ENCODE results near the gene MAPK7.

Gene MAPK7

DNA sequence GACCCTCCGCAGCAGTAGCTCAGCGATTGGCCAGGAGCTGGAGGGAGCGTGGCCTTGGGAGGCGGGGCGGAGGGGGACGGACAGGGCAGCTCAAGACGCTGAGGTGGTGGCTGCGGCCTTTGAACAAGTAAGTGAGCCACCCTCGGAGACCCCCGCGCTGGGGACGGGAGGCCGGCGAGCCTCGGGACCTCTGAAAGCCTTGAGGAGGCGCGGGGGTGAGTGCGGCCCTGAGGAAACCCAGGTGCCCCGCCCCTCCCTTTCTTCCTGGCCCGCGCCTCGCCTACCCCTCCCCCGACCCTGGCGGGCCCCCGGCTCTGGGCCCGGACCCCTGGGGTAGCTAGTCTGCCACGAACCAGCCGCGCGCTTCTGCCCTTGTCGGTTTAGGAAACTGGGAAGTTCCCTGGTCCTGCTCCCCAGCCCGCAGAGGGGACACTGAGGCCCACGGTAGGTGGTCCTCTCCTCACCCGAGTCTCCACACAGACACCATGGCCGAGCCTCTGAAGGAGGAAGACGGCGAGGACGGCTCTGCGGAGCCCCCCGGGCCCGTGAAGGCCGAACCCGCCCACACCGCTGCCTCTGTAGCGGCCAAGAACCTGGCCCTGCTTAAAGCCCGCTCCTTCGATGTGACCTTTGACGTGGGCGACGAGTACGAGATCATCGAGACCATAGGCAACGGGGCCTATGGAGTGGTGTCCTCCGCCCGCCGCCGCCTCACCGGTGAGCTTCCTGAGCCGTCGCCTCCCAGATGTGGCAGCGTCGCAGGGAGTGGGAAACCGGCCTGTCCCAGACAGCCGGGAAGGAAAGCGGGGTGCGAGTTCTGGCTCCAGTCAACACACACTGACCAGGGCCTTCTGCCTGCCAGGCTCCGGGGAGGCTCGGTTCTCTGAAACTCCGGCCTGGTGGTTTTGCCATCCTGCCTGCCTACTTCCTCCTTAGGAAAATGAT lies at the start of gene MAPK7:
Gene MAPK7, plus strand, starts transcription at position 83 of the 945 bp plus-strand sequence. Its CDS starts 403 bp downstream, at position 486.
- DNase-seq = no peak

DNA sequence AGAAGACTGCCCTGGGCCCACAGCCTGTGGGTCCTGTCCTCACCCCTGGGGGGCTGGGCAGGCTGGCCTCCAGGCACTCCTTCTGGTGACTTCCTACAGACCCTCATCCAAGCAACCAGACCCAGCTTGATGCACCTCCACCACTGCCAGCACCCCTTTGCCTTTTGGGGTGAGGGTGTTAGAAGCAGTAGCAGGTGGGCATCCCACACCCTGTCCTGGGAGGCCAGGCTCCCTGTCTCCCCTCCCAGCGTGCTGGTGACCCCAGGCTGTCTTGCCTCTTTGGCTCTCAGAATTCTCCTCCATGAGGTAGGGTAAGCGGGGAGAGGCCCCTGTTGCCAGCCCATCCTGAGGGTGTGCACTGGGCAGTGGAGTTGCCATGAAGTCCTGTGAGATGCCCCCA lies 49.2 kb upstream of the MAPK7 start:
- DNase-seq = no peak

DNA sequence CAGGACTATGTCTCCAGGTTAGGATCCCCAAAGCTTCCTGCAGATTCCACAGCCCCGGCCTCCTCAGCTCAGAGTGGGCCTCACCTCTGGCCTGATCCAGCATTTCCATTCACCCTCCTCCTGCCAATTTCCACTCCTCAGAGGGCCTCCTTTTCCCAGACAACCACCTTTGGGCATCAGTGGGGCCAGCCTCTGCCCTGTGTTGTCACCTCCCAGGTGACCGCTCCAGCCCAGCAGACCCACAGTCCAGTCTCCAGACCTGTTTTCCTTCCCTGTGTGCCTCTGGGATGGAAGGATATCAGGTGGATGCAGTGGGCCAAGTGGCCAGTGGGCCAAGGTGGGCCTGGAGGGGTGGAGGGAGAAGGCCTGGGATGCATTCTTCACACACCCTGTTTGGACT lies 48.5 kb upstream of the MAPK7 start:
- DNase-seq = no peak

DNA sequence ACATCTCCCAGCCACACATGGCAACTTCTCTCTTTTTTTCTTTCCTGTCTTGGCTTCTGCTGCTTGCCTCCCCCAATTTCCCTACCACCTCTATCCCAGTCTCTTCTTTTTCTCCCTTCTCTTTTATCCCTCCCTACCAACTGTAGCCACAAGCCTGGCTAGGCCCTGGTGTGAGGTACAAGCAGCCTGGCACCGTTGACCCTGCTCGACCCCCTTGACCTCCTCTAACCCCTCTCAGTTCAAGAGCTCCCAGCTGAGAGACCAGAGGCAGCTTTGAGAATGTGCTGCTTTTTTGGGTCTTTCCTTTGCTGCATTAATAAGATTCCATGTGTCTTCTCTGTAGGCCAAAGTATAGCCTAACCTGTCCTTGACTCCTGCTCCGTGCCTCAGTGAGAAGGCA lies 48.0 kb upstream of the MAPK7 start:
- no peak for DNase-seq

DNA sequence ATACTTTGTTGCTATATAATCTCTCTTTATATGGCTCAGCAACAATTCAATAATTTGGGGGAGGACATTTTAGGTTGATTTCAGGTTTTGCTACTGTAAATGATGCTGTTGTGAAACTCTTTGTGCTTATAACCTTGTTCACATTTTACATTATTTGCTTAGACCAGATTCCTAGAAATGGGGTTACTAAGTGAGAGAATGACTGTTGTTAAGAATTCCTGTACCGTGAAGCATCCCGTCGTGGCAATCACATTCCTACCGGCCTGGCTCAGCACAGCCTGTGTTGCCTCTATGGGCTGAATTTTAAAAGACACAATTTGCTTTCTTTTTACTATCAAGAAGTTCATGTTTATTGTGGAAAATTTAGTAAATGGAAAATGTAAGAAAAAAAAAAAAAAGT lies 47.2 kb upstream of the MAPK7 start:
- DNase-seq = no peak

DNA sequence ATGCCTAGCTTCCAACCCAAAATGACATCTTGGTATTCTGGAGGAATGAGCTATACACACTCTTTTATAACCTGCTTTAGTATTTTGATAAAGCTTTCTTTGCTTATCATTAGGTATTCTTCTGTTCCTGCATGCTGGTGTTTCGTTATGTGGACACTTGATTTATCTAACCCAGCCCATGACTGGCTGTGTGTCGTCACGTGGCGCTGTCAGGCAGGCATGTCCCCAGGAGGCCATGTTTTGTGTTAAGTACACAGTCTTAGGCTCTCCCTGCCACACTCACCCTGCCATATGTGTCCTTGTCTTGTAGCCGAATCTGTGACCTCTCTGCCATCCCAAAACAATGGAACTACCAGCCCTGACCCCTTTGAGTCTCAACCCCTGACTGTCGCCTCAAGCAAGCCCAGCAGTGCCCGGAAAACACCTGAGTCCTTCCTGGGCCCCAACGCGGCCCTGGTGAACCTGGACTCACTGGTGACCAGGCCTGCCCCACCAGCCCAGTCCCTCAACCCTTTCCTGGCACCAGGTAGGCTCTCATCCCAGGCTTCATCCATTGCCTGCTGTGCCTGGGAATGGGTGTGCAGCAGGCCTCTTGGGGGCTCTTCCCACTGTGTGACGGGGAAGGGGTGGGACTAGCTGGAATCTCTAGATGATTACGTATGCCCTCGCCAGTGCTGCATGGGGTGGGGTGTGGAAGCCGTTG lies 46.6 kb upstream of the MAPK7 start:
- DNase-seq = peak; percentile 29

DNA sequence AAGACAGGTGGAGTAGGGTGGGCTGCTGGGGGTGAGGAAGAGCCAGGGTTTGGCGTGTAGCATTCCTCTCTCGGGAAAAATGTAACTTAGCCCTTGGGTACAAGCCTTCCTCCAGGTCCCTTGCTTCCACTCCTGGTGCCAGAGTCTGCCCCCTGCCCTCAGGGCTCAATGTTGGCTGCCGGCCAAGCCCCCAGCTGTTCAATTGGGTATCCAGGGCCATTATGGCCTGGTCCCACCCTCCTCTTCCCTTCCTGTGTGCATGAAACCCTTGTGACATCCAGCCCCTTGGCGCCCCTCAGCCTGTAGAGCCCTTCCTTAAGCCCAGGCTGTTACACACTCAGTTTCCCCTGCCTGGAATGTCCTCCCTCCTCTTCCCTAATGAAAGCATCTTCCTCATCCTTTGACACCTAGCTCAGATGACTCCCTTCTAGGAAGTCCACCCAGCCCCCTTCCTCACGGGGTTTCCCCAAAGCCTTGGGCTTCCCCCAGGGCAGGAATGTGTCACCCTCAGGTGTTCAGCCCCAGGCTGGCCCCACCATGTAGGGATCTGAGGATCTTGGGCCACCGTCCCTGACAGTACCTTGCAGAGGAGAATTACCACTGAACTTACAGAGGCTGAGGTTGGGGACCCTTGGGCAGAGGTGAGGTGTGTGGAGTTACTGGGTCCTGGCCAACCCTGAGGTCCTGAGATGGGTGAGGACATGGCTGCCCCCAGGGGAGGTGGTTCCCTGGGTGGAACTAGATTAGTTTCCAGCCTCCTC lies 45.7 kb upstream of the MAPK7 start:
- DNase-seq = no peak

DNA sequence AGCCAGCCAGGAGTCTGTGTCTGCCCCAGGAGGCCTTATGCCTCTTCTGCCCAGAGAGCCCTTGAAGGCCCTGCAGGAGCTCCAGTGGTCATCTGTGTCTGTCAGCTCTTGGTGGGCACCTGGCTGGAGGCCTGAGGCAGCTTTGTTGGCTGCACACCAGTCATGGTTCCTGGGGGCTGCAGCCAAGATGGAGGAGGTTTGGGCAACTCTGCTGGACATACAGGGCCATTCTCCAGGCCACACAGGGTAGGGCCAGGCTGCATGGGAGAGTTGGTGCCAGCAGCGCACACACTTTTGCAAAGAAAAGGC lies 45.2 kb upstream of the MAPK7 start:
- no peak for DNase-seq

DNA sequence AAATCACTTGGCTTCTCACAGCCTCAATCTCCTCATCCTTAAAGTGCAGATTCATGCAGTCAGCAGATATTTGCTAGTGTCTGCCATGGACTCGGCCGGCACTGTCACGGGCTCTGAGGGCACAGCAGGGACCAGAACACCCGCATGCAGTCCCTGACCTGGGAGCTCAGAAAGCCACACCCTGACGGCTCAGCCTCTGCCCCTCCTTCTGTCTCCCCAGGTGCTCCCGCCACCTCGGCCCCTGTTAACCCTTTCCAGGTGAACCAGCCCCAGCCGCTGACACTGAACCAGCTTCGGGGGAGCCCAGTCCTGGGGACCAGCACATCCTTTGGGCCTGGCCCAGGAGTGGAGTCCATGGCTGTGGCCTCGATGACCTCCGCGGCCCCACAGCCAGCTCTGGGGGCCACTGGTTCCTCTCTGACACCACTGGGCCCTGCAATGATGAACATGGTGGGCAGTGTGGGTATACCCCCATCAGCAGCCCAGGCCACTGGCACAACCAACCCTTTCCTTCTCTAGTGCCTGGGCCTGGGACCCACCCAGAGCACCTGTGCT lies 44.5 kb upstream of the MAPK7 start:
- DNase-seq = no peak

DNA sequence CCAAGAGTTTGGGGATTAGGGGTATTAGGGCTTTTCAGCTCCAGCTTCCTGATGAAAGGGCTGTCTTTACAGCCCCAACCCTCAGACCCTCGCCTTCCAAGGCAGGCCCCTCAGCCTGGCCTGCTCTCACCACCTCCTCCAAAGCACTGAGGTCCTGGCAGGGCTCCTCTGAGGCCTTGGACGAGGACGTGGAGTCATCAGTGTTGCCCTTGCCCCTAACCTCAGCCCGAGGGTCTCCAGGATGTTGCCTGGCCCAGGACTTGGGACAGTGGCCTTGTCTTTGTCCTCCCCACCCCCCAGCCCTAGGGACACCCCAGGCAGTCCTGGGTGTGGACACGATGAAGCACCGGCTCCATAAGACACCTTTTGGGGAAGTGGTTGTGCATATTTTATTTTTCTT lies 44.0 kb upstream of the MAPK7 start:
- DNase-seq = no peak

DNA sequence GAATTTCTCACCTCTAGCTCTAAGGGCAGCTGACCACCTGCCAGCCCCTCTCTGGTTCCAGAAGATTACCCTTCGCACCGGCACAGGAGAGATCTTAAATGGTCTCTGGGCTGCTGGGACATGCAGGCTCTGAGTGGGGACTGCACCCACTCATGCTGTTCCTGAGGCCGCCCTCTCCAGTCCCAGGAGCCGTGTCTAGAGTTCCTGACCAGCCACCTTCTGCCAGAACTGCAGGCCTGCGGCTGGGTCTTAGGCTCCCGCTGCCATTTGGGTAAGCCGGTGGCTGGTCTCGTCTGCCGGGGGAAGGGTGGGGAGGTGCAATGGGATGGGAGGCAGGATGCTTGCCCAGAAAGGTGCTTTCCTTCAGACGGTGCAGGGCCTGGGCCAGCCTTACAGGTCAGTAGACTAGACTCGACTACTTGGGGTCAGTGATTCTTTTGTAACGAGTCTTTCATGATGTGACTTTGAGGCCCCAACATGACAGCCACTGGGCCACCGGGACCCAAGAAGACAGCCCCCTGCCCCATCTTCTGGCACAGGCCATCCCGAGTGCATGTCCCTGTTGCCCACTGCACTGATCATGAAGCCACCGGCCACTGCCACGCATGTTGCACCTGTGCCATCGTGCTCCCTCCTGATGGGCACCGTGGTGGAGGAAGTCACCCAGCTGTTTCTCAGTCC lies 42.2 kb upstream of the MAPK7 start:
- no peak for DNase-seq

DNA sequence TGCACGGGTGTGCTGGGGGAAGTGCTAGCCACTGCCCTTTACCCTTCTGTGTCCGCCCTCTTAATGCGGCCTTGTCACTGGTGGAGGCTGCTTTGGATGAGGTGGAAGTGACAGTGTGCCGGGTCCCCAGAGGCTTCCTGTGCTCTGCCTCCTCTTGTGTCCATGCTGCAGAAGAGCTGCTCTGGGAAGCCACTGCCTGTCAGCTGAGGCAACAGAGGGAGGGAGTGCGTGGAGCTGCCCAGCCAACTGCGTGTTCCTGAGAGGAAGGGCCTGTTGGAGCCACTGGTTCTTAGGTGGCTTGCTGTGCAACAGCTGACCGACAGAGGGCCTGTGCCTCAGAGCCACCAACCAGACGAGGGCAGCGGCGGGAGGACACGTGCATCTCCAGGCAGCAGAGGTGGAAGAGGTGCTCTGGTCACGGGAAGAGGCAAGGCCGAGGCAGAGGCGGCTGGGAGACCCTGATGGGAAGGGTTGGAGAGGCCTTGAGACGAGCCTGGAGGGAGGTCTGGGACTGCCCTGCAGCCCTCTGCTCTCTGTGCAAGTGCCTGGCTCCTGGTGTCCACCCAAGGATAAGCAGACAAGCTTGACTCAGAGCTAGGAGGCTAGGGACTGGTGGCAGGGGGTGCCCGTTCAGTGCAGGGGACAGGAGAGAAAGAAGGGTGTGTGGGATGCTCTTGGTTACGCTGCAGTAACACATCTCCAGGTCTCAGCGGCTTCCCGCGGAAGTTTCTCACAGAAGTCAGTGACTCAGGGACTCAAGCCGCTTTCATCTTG lies 41.2 kb upstream of the MAPK7 start:
- DNase-seq = no peak

DNA sequence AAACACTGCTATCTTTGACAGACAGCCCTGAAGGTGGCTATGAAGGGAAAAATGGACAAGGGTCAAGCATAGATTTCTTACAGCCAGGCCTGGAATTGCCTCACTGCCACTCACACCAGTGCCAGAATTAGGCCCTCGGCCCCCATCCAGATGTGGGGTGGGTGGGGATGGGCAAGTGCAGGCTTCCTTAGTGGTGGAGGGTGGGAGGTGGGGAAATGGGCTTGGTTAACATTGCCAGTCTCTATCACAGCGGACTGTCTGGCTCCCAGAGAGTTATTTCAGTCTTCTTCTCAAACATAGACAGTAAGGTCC lies 40.6 kb upstream of the MAPK7 start:
- DNase-seq = no peak

DNA sequence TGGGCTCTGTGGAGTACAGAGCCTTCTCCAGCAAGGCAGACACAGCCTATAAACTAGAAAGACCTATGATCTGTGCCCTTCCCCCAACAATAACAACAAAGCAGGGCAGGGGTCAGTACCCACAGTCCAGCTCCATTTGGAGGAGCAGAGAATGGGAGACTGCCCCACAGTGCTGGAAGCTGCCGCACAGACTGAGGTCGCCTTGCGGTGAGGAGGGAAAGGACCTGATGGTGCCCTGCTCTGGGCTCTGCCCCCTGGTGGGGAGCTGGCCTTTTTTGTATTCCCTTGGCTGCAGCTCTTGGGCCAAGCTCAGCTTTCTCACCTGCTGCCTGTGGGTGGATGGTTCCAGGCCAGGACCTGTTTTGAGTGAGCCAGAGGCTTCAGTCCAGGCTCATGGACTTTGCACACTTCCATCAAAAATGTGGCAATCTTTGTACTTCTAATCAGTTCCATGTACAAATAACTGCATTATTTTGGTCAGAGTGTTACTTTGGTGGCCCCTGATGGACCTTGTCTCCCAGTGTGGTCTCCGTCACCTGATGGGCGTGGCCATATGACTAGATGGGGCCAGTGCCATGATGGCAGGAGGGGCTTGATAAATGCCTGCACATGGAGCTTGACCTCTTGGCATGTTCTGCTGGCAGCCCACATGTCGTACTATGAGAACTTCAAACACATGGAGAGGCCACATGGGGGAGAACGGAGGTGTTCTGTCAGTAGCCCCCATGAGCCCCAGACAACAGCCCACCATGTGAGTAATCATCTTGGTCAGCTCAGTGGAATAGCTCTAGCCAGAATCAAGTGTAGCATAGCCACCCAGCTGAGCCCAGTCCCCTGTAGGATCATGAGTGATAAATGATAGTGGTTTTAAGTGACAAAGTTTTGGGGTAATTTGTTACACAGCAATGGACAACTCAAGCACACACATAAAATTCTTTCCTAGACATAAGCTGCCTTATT lies 40.0 kb upstream of the MAPK7 start:
- DNase-seq = peak; percentile 87

DNA sequence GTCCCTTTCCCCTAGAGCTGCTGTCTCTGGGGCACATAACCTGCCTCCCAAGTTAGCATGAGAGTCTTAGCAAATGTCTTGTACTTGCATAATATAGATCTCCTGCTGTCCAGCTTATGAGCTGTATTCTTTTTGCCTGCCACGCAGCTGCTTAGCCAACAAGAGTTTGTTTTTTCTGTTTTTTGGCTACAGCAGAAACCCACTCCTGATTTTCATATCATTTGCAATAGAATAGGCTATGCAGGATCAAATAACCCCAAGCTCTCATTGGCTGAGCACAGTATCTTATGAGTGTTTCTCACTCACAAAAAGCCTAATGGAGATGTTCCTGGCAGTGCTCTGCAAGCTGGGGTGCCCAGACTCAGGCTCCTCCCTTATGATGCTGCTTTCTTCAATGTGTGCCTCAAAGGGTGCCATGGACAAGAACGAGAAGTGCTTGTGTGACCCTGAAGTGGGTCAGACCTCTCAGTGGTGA lies 38.9 kb upstream of the MAPK7 start:
- DNase-seq = no peak

DNA sequence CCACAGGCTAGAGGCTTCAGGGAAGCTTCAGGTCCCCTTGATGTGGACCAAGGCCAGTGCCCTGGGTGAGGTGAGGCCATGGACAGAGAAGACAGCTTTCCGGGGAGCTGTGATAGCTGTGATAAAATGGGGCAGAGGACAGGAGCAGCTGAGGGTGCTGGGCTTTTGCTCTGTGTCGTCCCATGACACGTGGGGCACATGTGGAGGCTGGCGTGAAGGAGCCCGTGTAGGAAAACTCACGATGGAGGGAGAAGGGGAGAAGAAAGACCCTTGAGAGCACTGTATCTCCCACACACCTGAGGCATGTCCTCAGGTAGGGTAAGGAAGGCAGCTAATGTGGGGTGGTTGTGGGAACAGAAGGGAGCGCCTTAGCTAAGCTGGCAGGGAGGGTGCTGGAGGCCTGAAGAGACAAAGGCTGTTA lies 37.1 kb upstream of the MAPK7 start:
- DNase-seq = no peak

DNA sequence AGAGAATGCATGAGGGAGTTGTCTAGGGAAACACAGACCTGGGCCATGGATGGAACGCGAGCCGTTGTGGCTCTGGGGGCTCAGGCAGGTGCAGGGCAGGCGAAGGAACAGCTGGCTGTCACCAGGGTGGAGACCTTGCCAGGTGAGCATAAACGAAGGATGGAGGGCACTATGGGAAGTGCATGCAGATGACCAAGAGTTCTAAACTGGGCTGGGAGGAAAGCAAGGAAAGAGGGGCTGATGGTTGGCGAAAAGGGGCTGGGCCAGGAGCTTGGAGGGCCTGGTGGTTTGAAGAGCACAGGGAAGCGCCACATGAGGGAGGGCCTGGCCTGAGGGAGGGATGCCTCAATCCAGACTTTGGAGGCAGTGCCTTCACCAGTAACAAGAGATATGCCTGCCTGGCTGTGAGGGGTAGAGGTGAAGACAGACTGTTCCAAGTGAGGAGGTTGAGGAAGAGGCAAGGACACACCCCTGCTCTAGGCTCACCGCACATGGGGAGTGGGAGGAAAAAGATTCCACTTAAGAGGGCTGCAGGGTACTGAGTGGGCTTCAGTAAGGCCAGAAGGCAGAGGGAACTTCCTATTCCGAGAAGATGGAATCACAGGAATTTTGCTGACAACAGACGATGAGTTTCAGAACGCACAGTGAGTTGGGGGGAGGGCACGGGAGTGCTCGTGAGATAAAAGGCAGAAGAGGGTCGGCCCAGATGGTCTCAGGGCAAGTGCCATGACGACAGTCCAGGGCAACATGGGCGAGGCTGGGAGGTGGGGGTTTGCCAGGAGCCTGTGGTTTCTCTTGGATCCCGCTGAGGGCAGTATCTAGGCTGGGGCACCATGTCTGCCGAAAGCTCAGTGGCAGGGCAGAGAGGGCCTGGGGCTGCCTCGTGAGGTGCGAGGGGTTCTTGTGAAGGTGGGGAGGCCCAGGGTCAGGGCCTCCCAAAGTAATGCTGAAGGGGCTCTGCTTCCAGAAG lies 36.4 kb upstream of the MAPK7 start:
- DNase-seq = peak; percentile 52

DNA sequence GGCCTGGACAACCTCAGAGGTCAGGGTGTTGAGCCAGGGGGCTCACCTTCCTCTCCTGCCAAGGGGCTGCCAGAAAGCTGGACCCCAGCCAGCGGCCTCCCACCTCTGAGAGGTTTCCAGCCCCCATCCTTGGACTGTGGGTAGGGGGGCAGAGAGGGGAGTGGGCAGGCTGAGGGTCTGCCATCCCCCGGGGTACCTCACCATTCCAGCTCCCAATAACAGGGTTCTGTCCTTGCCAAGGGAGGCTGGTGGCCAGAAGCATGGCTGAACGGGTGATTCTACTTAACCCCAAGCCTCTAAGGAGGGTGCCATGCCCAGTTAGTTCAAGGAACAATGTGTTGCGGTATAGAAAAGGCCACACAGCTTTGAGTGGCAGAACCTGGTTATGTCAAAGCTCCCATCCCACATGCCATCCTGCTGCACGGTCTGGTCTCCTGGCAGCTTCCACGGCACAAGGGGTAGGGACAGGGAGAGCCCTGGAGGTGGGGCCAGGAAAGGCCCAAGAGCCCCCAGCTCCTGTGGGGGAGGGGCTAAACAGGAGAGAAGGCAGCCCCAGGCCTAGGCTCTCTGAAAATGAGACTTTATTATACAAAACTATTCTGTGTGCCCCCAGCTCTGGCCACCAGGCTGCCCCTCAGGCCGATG lies 35.6 kb upstream of the MAPK7 start:
- DNase-seq = no peak

DNA sequence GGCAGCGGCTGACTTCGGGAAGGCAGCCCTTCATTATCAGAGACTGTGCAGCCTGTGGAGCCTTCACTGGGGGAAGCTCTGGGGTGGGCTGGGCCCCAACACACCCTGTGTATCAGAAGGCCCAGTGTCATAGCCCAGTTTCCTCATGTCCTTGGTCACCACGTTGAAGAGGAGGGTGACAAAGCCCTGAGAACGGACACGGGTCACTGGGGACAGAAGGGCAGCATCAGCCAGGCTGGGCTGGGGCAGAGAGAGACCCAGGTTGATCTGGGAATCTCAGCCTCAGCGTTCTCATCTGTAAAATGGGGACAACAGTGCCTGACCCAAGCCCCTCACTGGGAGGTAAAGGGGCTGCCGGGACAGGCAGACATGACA lies 35.1 kb upstream of the MAPK7 start:
- peak; percentile 27 for DNase-seq

All from hematopoietic multipotent progenitor cell treated with erythropoietin and hydrocortisone succinate and interleukin-3 and kit ligand, for 4 days (in vitro differentiated cells).